Hematopoietic multipotent progenitor cell treated with erythropoietin and hydrocortisone succinate and interleukin-3 and kit ligand, for 4 days (in vitro differentiated cells): ENCODE measurements around the gene TCERG1L.
"Not testable (repeated sequence)": the region's sequence is repeated elsewhere in the genome, so short reads cannot be mapped to it uniquely, and the experiment has no call there.

Experiments used
- DNase-seq: peaks from one replicate; pipeline ENCODE4 v3.0.0-alpha.2; 2015

The TCERG1L gene

GRCh38 chr10:131159771-131160170 lies 151.8 kb downstream of the TCERG1L start:
- DNase-seq = no peak

- no peak for DNase-seq
Measured at GRCh38 chr10:131158695-131159094, 152.8 kb downstream of the TCERG1L start.

GRCh38 chr10:131157899-131158298 lies 153.6 kb downstream of the TCERG1L start:
- DNase-seq = no peak

GRCh38 chr10:131155876-131156230 lies 155.7 kb downstream of the TCERG1L start:
- DNase-seq = no peak

- no peak for DNase-seq
Measured at GRCh38 chr10:131155218-131155875, 156.2 kb downstream of the TCERG1L start.

GRCh38 chr10:131154306-131155025 lies 157.1 kb downstream of the TCERG1L start:
- no peak for DNase-seq

- not testable (repeated sequence) for DNase-seq
Measured at GRCh38 chr10:131152456-131152855, 159.1 kb downstream of the TCERG1L start.

GRCh38 chr10:131150126-131150525 lies 161.4 kb downstream of the TCERG1L start:
- DNase-seq = no peak

GRCh38 chr10:131149586-131149985 lies 161.9 kb downstream of the TCERG1L start:
- no peak for DNase-seq

- no peak for DNase-seq
Measured at GRCh38 chr10:131149111-131149510, 162.4 kb downstream of the TCERG1L start.

- DNase-seq = no peak
Measured at GRCh38 chr10:131148270-131148669, 163.3 kb downstream of the TCERG1L start.

- DNase-seq = no peak
Measured at GRCh38 chr10:131147301-131147975, 164.1 kb downstream of the TCERG1L start.

- no peak for DNase-seq
Measured at GRCh38 chr10:131146790-131147189, 164.7 kb downstream of the TCERG1L start.

- no peak for DNase-seq
Measured at GRCh38 chr10:131145756-131146155, 165.8 kb downstream of the TCERG1L start.

- DNase-seq = no peak
Measured at GRCh38 chr10:131144711-131145375, 166.7 kb downstream of the TCERG1L start.

GRCh38 chr10:131144196-131144595 lies 167.3 kb downstream of the TCERG1L start:
- DNase-seq = no peak

- no peak for DNase-seq
Measured at GRCh38 chr10:131143425-131144165, 167.9 kb downstream of the TCERG1L start.

GRCh38 chr10:131142517-131143380 lies 168.8 kb downstream of the TCERG1L start:
- DNase-seq = no peak

- DNase-seq = no peak
Measured at GRCh38 chr10:131141645-131142516, 169.6 kb downstream of the TCERG1L start.

- no peak for DNase-seq
Measured at GRCh38 chr10:131141207-131141606, 170.3 kb downstream of the TCERG1L start.

GRCh38 chr10:131140606-131141005 lies 170.9 kb downstream of the TCERG1L start:
- no peak for DNase-seq
